ENCODE results near the gene MYL12B. TPM values are rescaled to one million over a fixed set of nuclear protein-coding genes. Genes with fewer than 3 reads are reported as not detected.

The MYL12B gene
- total and polyA plus RNA-seq, 5 donors, result 171 to 343 (median 176) TPM

GRCh38 chr18:3283253-3283863, 21.4 kb downstream of the MYL12B start:
- ATAC-seq, result no peak
- intact Hi-C loops (cut with DNase I), result loop anchor here (2.0 to 10.0 kb wide), 7 partner anchors 169 to 384 kb away; partner anchors contain the start of gene TGIF1 (in 4 of the 4)
- H3K4me1 ChIP-seq (ENCODE audit: control insufficient read depth, insufficient read depth, low read length), result peaks cover 2% of the 10 kb centered on the region
- H3K27ac ChIP-seq (ENCODE audit: low read length), result no peak overlapping the region
- WGBS, result 64% methylated on average over 10 of the region's 10 CpGs
- no peaks in the 10 kb centered on the region for H3K27me3 ChIP-seq (ENCODE audit: control insufficient read depth, insufficient read depth)
- peak overlapping the region; percentile 29 for H3K4me3 ChIP-seq (ENCODE audit: low read length)
- peak in 1 of 3 donors; percentile 9 for DNase-seq
- H3K9me3 ChIP-seq (ENCODE audit: control insufficient read depth, low read length), result no peaks in the 10 kb centered on the region

- WGBS, result 60% methylated on average over 7 of the region's 7 CpGs
- no peak overlapping the region for H3K27ac ChIP-seq (ENCODE audit: low read length)
- H3K4me1 ChIP-seq (ENCODE audit: control insufficient read depth, insufficient read depth, low read length), result peaks cover 2% of the 10 kb centered on the region
- no peak overlapping the region for H3K4me3 ChIP-seq (ENCODE audit: low read length)
- H3K27me3 ChIP-seq (ENCODE audit: control insufficient read depth, insufficient read depth), result no peaks in the 10 kb centered on the region
- peak in 1 of 3 donors; percentile 33 for DNase-seq
- no peak for ATAC-seq
- H3K9me3 ChIP-seq (ENCODE audit: control insufficient read depth, low read length), result no peaks in the 10 kb centered on the region
- intact Hi-C loops (cut with DNase I), result loop anchor here (2.0 to 10.0 kb wide), 7 partner anchors 168 to 383 kb away; partner anchors contain the start of gene TGIF1 (in 4 of the 4)
Measured at GRCh38 chr18:3283908-3284307, 22.0 kb downstream of the MYL12B start.

- WGBS, result 92% methylated on average over 9 of the region's 9 CpGs
- no peak overlapping the region for H3K27ac ChIP-seq (ENCODE audit: low read length)
- no peak overlapping the region for H3K4me3 ChIP-seq (ENCODE audit: low read length)
- H3K27me3 ChIP-seq (ENCODE audit: control insufficient read depth, insufficient read depth), result no peaks in the 10 kb centered on the region
- no peaks in the 10 kb centered on the region for H3K9me3 ChIP-seq (ENCODE audit: control insufficient read depth, low read length)
- peaks cover 2% of the 10 kb centered on the region for H3K4me1 ChIP-seq (ENCODE audit: control insufficient read depth, insufficient read depth, low read length)
- intact Hi-C loops (cut with DNase I), result loop anchor here (5.0 to 10.0 kb wide), 6 partner anchors 168 to 383 kb away; partner anchors contain the start of gene TGIF1 (in 4 of the 4)
- ATAC-seq, result no peak
- DNase-seq, result no peak
Measured at GRCh38 chr18:3284501-3284900, 22.6 kb downstream of the MYL12B start.

GRCh38 chr18:3286159-3286558, 24.2 kb downstream of the MYL12B start:
- WGBS, result 84% methylated on average over 7 of the region's 7 CpGs
- H3K27ac ChIP-seq (ENCODE audit: low read length), result no peak overlapping the region
- ATAC-seq, result no peak
- H3K4me1 ChIP-seq (ENCODE audit: control insufficient read depth, insufficient read depth, low read length), result peaks cover 2% of the 10 kb centered on the region
- intact Hi-C loops (cut with DNase I), result loop anchor here in 3 of 4 donors (10.0 kb wide), 3 partner anchors 169 to 309 kb away; partner anchors contain the start of gene TGIF1 (in 2 of the 3)
- no peak for DNase-seq
- no peak overlapping the region for H3K4me3 ChIP-seq (ENCODE audit: low read length)
- no peaks in the 10 kb centered on the region for H3K9me3 ChIP-seq (ENCODE audit: control insufficient read depth, low read length)
- H3K27me3 ChIP-seq (ENCODE audit: control insufficient read depth, insufficient read depth), result no peaks in the 10 kb centered on the region

GRCh38 chr18:3293196-3293951, 31.4 kb downstream of the MYL12B start:
- ATAC-seq, result no peak
- Histone ChIP-seq H3K27me3 (ENCODE audit: control insufficient read depth, insufficient read depth) (no peaks in the 10 kb centered on the region), H3K4me3 (ENCODE audit: low read length) (no peak overlapping the region), H3K4me1 (ENCODE audit: control insufficient read depth, insufficient read depth, low read length) (no peaks in the 10 kb centered on the region), H3K9me3 (ENCODE audit: control insufficient read depth, low read length) (no peaks in the 10 kb centered on the region), H3K27ac (ENCODE audit: low read length) (no peak overlapping the region)
- intact Hi-C loops (cut with DNase I), result no loop called here
- no peak for DNase-seq
- 86% methylated on average over 2 of the region's 2 CpGs for WGBS

GRCh38 chr18:3294435-3295080, 32.6 kb downstream of the MYL12B start:
- Histone ChIP-seq H3K27ac (ENCODE audit: low read length) (no peak overlapping the region), H3K27me3 (ENCODE audit: control insufficient read depth, insufficient read depth) (no peaks in the 10 kb centered on the region), H3K4me3 (ENCODE audit: low read length) (no peak overlapping the region), H3K4me1 (ENCODE audit: control insufficient read depth, insufficient read depth, low read length) (no peaks in the 10 kb centered on the region), H3K9me3 (ENCODE audit: control insufficient read depth, low read length) (no peaks in the 10 kb centered on the region)
- intact Hi-C loops (cut with DNase I), result no loop called here
- DNase-seq (no peak), ATAC-seq (no peak)
- WGBS, result 91% methylated on average over 3 of the region's 3 CpGs

GRCh38 chr18:3297025-3297984, 35.4 kb downstream of the MYL12B start:
- ATAC-seq (peak; percentile 93 to 97), DNase-seq (peak; percentile 85 to 91 (median 90))
- 7% methylated on average over 18 of the region's 18 CpGs for WGBS
- Histone ChIP-seq H3K27ac (ENCODE audit: low read length) (no peak overlapping the region), H3K4me3 (ENCODE audit: low read length) (peak overlapping the region; percentile 45), H3K4me1 (ENCODE audit: control insufficient read depth, insufficient read depth, low read length) (no peaks in the 10 kb centered on the region), H3K27me3 (ENCODE audit: control insufficient read depth, insufficient read depth) (no peaks in the 10 kb centered on the region), H3K9me3 (ENCODE audit: control insufficient read depth, low read length) (no peaks in the 10 kb centered on the region)
- intact Hi-C loops (cut with DNase I), result no loop called here

GRCh38 chr18:3304832-3305231, 42.9 kb downstream of the MYL12B start:
- H3K27me3 ChIP-seq (ENCODE audit: control insufficient read depth, insufficient read depth), result no peaks in the 10 kb centered on the region
- no peak for ATAC-seq
- no peak overlapping the region for H3K4me3 ChIP-seq (ENCODE audit: low read length)
- 98% methylated on average over 1 of the region's 1 CpG for WGBS
- H3K9me3 ChIP-seq (ENCODE audit: control insufficient read depth, low read length), result no peaks in the 10 kb centered on the region
- no peaks in the 10 kb centered on the region for H3K4me1 ChIP-seq (ENCODE audit: control insufficient read depth, insufficient read depth, low read length)
- no peak overlapping the region for H3K27ac ChIP-seq (ENCODE audit: low read length)
- no peak for DNase-seq
- intact Hi-C loops (cut with DNase I), result no loop called here

- intact Hi-C loops (cut with DNase I), result no loop called here
- 84% methylated on average over 7 of the region's 7 CpGs for WGBS
- H3K27ac ChIP-seq (ENCODE audit: low read length), result no peak overlapping the region
- H3K9me3 ChIP-seq (ENCODE audit: control insufficient read depth, low read length), result no peaks in the 10 kb centered on the region
- DNase-seq, result no peak
- no peaks in the 10 kb centered on the region for H3K27me3 ChIP-seq (ENCODE audit: control insufficient read depth, insufficient read depth)
- no peak overlapping the region for H3K4me3 ChIP-seq (ENCODE audit: low read length)
- H3K4me1 ChIP-seq (ENCODE audit: control insufficient read depth, insufficient read depth, low read length), result no peaks in the 10 kb centered on the region
- ATAC-seq, result no peak
Measured at GRCh38 chr18:3305354-3305762, 43.4 kb downstream of the MYL12B start.

GRCh38 chr18:3305933-3306332, 44.0 kb downstream of the MYL12B start:
- Histone ChIP-seq H3K27ac (ENCODE audit: low read length) (no peak overlapping the region), H3K9me3 (ENCODE audit: control insufficient read depth, low read length) (no peaks in the 10 kb centered on the region), H3K27me3 (ENCODE audit: control insufficient read depth, insufficient read depth) (no peaks in the 10 kb centered on the region), H3K4me3 (ENCODE audit: low read length) (no peak overlapping the region), H3K4me1 (ENCODE audit: control insufficient read depth, insufficient read depth, low read length) (no peaks in the 10 kb centered on the region)
- DNase-seq (no peak), ATAC-seq (no peak)
- WGBS, result 33% methylated on average over 8 of the region's 8 CpGs
- intact Hi-C loops (cut with DNase I), result no loop called here

Data from right cardiac atrium (tissue), 5 donors.